ENCODE results near the gene MAP7.

Gene MAP7

GRCh38 chr6:136511926-136512325 is 38.3 kb downstream of the MAP7 start:
- Histone ChIP-seq H3K9me3 (ENCODE audit: control insufficient read depth, insufficient read depth, low read length) (no peaks in the 10 kb centered on the region), H3K4me1 (ENCODE audit: control insufficient read depth, insufficient read depth, low read length) (peaks cover 11% of the 10 kb centered on the region), H3K36me3 (ENCODE audit: control insufficient read depth, insufficient read depth, low read length) (no peaks in the 10 kb centered on the region), H3K9ac (ENCODE audit: low read depth, low read length) (no peak overlapping the region), H3K27me3 (ENCODE audit: control insufficient read depth, insufficient read depth, low read length) (no peaks in the 10 kb centered on the region), H3K4me3 (ENCODE audit: low read depth, low read length) (no peak overlapping the region)

- H3K9ac ChIP-seq (ENCODE audit: low read depth, low read length): no peak overlapping the region
- peaks cover 17% of the 10 kb centered on the region for H3K4me1 ChIP-seq (ENCODE audit: control insufficient read depth, insufficient read depth, low read length)
- H3K9me3 ChIP-seq (ENCODE audit: control insufficient read depth, insufficient read depth, low read length): no peaks in the 10 kb centered on the region
- H3K4me3 ChIP-seq (ENCODE audit: low read depth, low read length): no peak overlapping the region
- no peaks in the 10 kb centered on the region for H3K27me3 ChIP-seq (ENCODE audit: control insufficient read depth, insufficient read depth, low read length)
- no peaks in the 10 kb centered on the region for H3K36me3 ChIP-seq (ENCODE audit: control insufficient read depth, insufficient read depth, low read length)
These were observed 38.8 kb downstream of the MAP7 start for GRCh38 chr6:136511397-136511796.

GRCh38 chr6:136510782-136511181 is 39.4 kb downstream of the MAP7 start:
- H3K4me3 ChIP-seq (ENCODE audit: low read depth, low read length): no peak overlapping the region

GRCh38 chr6:136510299-136510698 is 39.9 kb downstream of the MAP7 start:
- H3K9me3 ChIP-seq (ENCODE audit: control insufficient read depth, insufficient read depth, low read length): no peaks in the 10 kb centered on the region
- H3K4me1 ChIP-seq (ENCODE audit: control insufficient read depth, insufficient read depth, low read length): peaks cover 24% of the 10 kb centered on the region
- no peaks in the 10 kb centered on the region for H3K36me3 ChIP-seq (ENCODE audit: control insufficient read depth, insufficient read depth, low read length)
- H3K9ac ChIP-seq (ENCODE audit: low read depth, low read length): no peak overlapping the region
- H3K27me3 ChIP-seq (ENCODE audit: control insufficient read depth, insufficient read depth, low read length): no peaks in the 10 kb centered on the region
- H3K4me3 ChIP-seq (ENCODE audit: low read depth, low read length): no peak overlapping the region

More at GRCh38 chr6:136510782-136511181, 39.4 kb downstream of the MAP7 start:
- Histone ChIP-seq H3K36me3 (ENCODE audit: control insufficient read depth, insufficient read depth, low read length) (no peaks in the 10 kb centered on the region), H3K9ac (ENCODE audit: low read depth, low read length) (no peak overlapping the region), H3K27me3 (ENCODE audit: control insufficient read depth, insufficient read depth, low read length) (no peaks in the 10 kb centered on the region), H3K9me3 (ENCODE audit: control insufficient read depth, insufficient read depth, low read length) (no peaks in the 10 kb centered on the region), H3K4me1 (ENCODE audit: control insufficient read depth, insufficient read depth, low read length) (peaks cover 23% of the 10 kb centered on the region)

- Histone ChIP-seq H3K36me3 (ENCODE audit: control insufficient read depth, insufficient read depth, low read length) (no peaks in the 10 kb centered on the region), H3K4me1 (ENCODE audit: control insufficient read depth, insufficient read depth, low read length) (peaks cover 27% of the 10 kb centered on the region), H3K27me3 (ENCODE audit: control insufficient read depth, insufficient read depth, low read length) (no peaks in the 10 kb centered on the region)
These were observed 41.4 kb downstream of the MAP7 start for GRCh38 chr6:136508725-136509392.

GRCh38 chr6:136506124-136506799 is 44.0 kb downstream of the MAP7 start:
- Histone ChIP-seq H3K4me1 (ENCODE audit: control insufficient read depth, insufficient read depth, low read length) (peaks cover 46% of the 10 kb centered on the region), H3K9ac (ENCODE audit: low read depth, low read length) (no peak overlapping the region), H3K9me3 (ENCODE audit: control insufficient read depth, insufficient read depth, low read length) (no peaks in the 10 kb centered on the region), H3K4me3 (ENCODE audit: low read depth, low read length) (no peak overlapping the region), H3K27me3 (ENCODE audit: control insufficient read depth, insufficient read depth, low read length) (no peaks in the 10 kb centered on the region), H3K36me3 (ENCODE audit: control insufficient read depth, insufficient read depth, low read length) (no peaks in the 10 kb centered on the region)

More at GRCh38 chr6:136508725-136509392, 41.4 kb downstream of the MAP7 start:
- Histone ChIP-seq H3K9me3 (ENCODE audit: control insufficient read depth, insufficient read depth, low read length) (no peaks in the 10 kb centered on the region), H3K9ac (ENCODE audit: low read depth, low read length) (no peak overlapping the region), H3K4me3 (ENCODE audit: low read depth, low read length) (no peak overlapping the region)

GRCh38 chr6:136503303-136504029 is 46.8 kb downstream of the MAP7 start:
- Histone ChIP-seq H3K36me3 (ENCODE audit: control insufficient read depth, insufficient read depth, low read length) (no peaks in the 10 kb centered on the region), H3K4me1 (ENCODE audit: control insufficient read depth, insufficient read depth, low read length) (peaks cover 66% of the 10 kb centered on the region), H3K9ac (ENCODE audit: low read depth, low read length) (no peak overlapping the region), H3K9me3 (ENCODE audit: control insufficient read depth, insufficient read depth, low read length) (no peaks in the 10 kb centered on the region), H3K4me3 (ENCODE audit: low read depth, low read length) (no peak overlapping the region), H3K27me3 (ENCODE audit: control insufficient read depth, insufficient read depth, low read length) (no peaks in the 10 kb centered on the region)

- H3K36me3 ChIP-seq (ENCODE audit: control insufficient read depth, insufficient read depth, low read length): no peaks in the 10 kb centered on the region
- peaks cover 67% of the 10 kb centered on the region for H3K4me1 ChIP-seq (ENCODE audit: control insufficient read depth, insufficient read depth, low read length)
- no peaks in the 10 kb centered on the region for H3K27me3 ChIP-seq (ENCODE audit: control insufficient read depth, insufficient read depth, low read length)
- no peaks in the 10 kb centered on the region for H3K9me3 ChIP-seq (ENCODE audit: control insufficient read depth, insufficient read depth, low read length)
- no peak overlapping the region for H3K9ac ChIP-seq (ENCODE audit: low read depth, low read length)
- peak overlapping the region; percentile 18 for H3K4me3 ChIP-seq (ENCODE audit: low read depth, low read length)
These were observed 47.4 kb downstream of the MAP7 start for GRCh38 chr6:136502786-136503185.

GRCh38 chr6:136501514-136501913 is 48.7 kb downstream of the MAP7 start:
- Histone ChIP-seq H3K27me3 (ENCODE audit: control insufficient read depth, insufficient read depth, low read length) (no peaks in the 10 kb centered on the region), H3K4me1 (ENCODE audit: control insufficient read depth, insufficient read depth, low read length) (peaks cover 64% of the 10 kb centered on the region), H3K36me3 (ENCODE audit: control insufficient read depth, insufficient read depth, low read length) (no peaks in the 10 kb centered on the region), H3K9me3 (ENCODE audit: control insufficient read depth, insufficient read depth, low read length) (no peaks in the 10 kb centered on the region), H3K9ac (ENCODE audit: low read depth, low read length) (no peak overlapping the region), H3K4me3 (ENCODE audit: low read depth, low read length) (no peak overlapping the region)

- H3K9ac ChIP-seq (ENCODE audit: low read depth, low read length): no peak overlapping the region
- H3K9me3 ChIP-seq (ENCODE audit: control insufficient read depth, insufficient read depth, low read length): no peaks in the 10 kb centered on the region
- H3K4me1 ChIP-seq (ENCODE audit: control insufficient read depth, insufficient read depth, low read length): peaks cover 60% of the 10 kb centered on the region
- H3K4me3 ChIP-seq (ENCODE audit: low read depth, low read length): no peak overlapping the region
- H3K36me3 ChIP-seq (ENCODE audit: control insufficient read depth, insufficient read depth, low read length): no peaks in the 10 kb centered on the region
- H3K27me3 ChIP-seq (ENCODE audit: control insufficient read depth, insufficient read depth, low read length): no peaks in the 10 kb centered on the region
These were observed 49.1 kb downstream of the MAP7 start for GRCh38 chr6:136501096-136501495.

GRCh38 chr6:136500414-136500813 is 49.8 kb downstream of the MAP7 start:
- Histone ChIP-seq H3K9ac (ENCODE audit: low read depth, low read length) (no peak overlapping the region), H3K4me1 (ENCODE audit: control insufficient read depth, insufficient read depth, low read length) (peaks cover 55% of the 10 kb centered on the region), H3K36me3 (ENCODE audit: control insufficient read depth, insufficient read depth, low read length) (no peaks in the 10 kb centered on the region), H3K27me3 (ENCODE audit: control insufficient read depth, insufficient read depth, low read length) (no peaks in the 10 kb centered on the region), H3K9me3 (ENCODE audit: control insufficient read depth, insufficient read depth, low read length) (no peaks in the 10 kb centered on the region), H3K4me3 (ENCODE audit: low read depth, low read length) (no peak overlapping the region)

- Histone ChIP-seq H3K4me1 (ENCODE audit: control insufficient read depth, insufficient read depth, low read length) (peaks cover 55% of the 10 kb centered on the region), H3K27me3 (ENCODE audit: control insufficient read depth, insufficient read depth, low read length) (no peaks in the 10 kb centered on the region), H3K36me3 (ENCODE audit: control insufficient read depth, insufficient read depth, low read length) (no peaks in the 10 kb centered on the region), H3K4me3 (ENCODE audit: low read depth, low read length) (no peak overlapping the region), H3K9me3 (ENCODE audit: control insufficient read depth, insufficient read depth, low read length) (no peaks in the 10 kb centered on the region), H3K9ac (ENCODE audit: low read depth, low read length) (no peak overlapping the region)
These were observed 50.9 kb downstream of the MAP7 start for GRCh38 chr6:136499370-136499769.
